Immature natural killer cell (primary cell): Measurements from ENCODE around the gene GLB1L. TPM values are rescaled to one million over a fixed set of nuclear protein-coding genes. Genes with fewer than 3 reads are reported as not detected.

Experiments used
- DNase-seq, 3 donors: peaks; one replicate each; pipeline ENCODE4 v3.0.0; 2022; ENCODE audit warnings: mixed read lengths in 1 of 3
- H3K27ac Mint-ChIP-seq, 6 donors: one replicate each; pipeline ENCODE4 v1.8.0; 2020; ENCODE audit warnings: mixed read lengths in 6 of 6, mild to moderate bottlenecking in 5 of 6, inconsistent platforms in 4 of 6, moderate library complexity in 3 of 6
- H3K27me3 Mint-ChIP-seq, 3 donors: one replicate each; pipeline ENCODE4 v1.8.0; 2020 to 2021; ENCODE audit warnings: low read depth in 3 of 3, mild to moderate bottlenecking in 3 of 3, mixed read lengths in 3 of 3, moderate library complexity in 3 of 3, inconsistent platforms in 1 of 3
- H3K36me3 Mint-ChIP-seq, 3 donors: one replicate each; pipeline ENCODE4 v1.8.0; 2020; ENCODE audit warnings: mixed read lengths in 3 of 3, inconsistent platforms in 2 of 3, mild to moderate bottlenecking in 2 of 3
- H3K4me1 Mint-ChIP-seq, 2 donors: one replicate each; pipeline ENCODE4 v1.8.0; 2020; ENCODE audit warnings: inconsistent platforms in 2 of 2, mild to moderate bottlenecking in 2 of 2, mixed read lengths in 2 of 2, moderate library complexity in 1 of 2
- H3K4me3 Mint-ChIP-seq, 5 donors: one replicate each; pipeline ENCODE4 v1.8.0; 2020; ENCODE audit warnings: mild to moderate bottlenecking in 5 of 5, mixed read lengths in 5 of 5, inconsistent platforms in 3 of 5, moderate library complexity in 3 of 5
- H3K9me3 Mint-ChIP-seq, 6 donors: one replicate each; pipeline ENCODE4 v1.8.0; 2020; ENCODE audit warnings: mild to moderate bottlenecking in 6 of 6, mixed read lengths in 6 of 6, inconsistent platforms in 4 of 6, moderate library complexity in 3 of 6
- polyA plus RNA-seq, 3 donors: library from polyadenylated mRNA; unstranded; fragments of 300-500 nt; fragmentation: Illumina TruSeq; gene quantifications; one replicate each; pipeline ENCODE4 v1.2.3, GENCODE V29; 2021

GLB1L gene
- polyA plus RNA-seq, 3 donors from 2014 or later: 0.44 to 1.0 TPM; not detected in 1

- Mint-ChIP-seq H3K27me3 (peaks cover 0 to 12% (median 5%) of the 10 kb centered on the region in 3 donors), H3K27ac (peak overlapping the region in 1 of 6 donors; percentile 77), H3K4me1 (peaks cover 13 to 14% of the 10 kb centered on the region in 2 donors), H3K4me3 (no peak overlapping the region), H3K9me3 (no peaks in the 10 kb centered on the region), H3K36me3 (no peaks in the 10 kb centered on the region)
- no peak for DNase-seq
These were observed 45.6 kb downstream of the GLB1L start for GRCh38 chr2:219199470-219200211.

GRCh38 chr2:219198974-219199373 lies 46.3 kb downstream of the GLB1L start:
- no peaks in the 10 kb centered on the region for H3K36me3 Mint-ChIP-seq
- H3K9me3 Mint-ChIP-seq: no peaks in the 10 kb centered on the region
- H3K27me3 Mint-ChIP-seq: peaks cover 0 to 12% (median 5%) of the 10 kb centered on the region in 3 donors
- peaks cover 13 to 14% of the 10 kb centered on the region in 2 donors for H3K4me1 Mint-ChIP-seq
- H3K27ac Mint-ChIP-seq: peak overlapping the region in 2 of 6 donors; percentile 17 to 21
- peak overlapping the region in 1 of 5 donors; percentile 42 for H3K4me3 Mint-ChIP-seq
- DNase-seq: no peak

DNA sequence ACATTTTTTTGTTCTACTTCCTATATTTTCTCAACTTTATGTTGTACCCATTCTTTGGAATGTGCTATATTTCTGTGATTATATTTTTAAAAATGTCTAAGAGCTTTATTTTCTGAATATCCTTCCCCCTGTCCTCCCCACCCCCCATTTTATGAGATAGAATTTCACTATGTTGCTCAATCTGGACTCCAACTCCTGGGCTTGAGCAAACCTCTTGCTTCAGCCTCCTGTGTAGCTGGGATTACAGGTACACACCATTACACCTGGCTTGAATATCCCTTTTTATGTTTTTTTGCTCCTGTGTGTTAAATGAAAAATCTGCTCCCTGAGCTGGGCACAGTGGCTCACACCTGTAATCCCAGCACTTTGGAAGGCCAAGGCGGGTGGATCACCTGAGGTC lies 47.9 kb downstream of the GLB1L start:
- Mint-ChIP-seq H3K9me3 (no peaks in the 10 kb centered on the region), H3K4me3 (no peak overlapping the region), H3K36me3 (no peaks in the 10 kb centered on the region), H3K27ac (no peak overlapping the region), H3K4me1 (peaks cover 13 to 14% of the 10 kb centered on the region in 2 donors), H3K27me3 (peaks cover 0 to 12% (median 5%) of the 10 kb centered on the region in 3 donors)
- DNase-seq: no peak

DNA sequence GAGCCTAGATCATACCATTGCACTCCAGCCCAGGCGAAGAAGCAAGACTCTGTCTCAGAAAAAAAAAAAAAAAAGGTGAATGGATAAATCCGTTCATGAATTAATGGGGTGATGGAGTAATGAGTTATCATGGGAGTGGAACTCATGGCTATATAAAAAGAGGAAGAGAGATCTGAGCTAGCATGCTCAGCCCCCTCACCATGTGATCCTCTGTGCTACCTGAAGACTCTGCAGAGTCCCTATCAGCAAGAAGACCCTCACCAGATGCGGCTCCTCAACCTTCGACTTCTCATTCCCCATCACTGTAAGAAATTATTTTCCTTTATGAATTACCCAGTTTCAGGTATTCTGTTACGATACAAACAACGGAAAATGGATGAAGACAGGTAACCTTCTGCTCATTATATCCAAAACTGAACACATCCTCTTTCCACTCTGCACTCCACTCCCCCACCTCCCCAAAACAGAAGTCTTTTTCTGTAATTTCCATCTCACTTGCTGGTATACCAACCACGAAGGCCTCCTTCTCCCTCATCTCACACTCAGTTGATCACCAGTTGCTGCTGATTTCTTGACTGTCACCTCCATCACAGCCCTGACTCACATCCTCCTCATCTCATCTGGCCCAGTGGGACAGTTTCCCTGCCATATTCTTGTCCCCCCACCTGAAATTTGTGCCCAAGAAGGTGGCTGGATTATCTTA lies 58.3 kb downstream of the GLB1L start:
- H3K27me3 Mint-ChIP-seq: no peaks in the 10 kb centered on the region

More for the DNA sequence above, 58.3 kb downstream of the GLB1L start:
- Mint-ChIP-seq H3K9me3 (no peaks in the 10 kb centered on the region), H3K36me3 (peaks cover 9 to 24% (median 11%) of the 10 kb centered on the region in 3 donors), H3K27ac (peak overlapping the region in 2 of 6 donors; percentile 16 to 37), H3K4me1 (peaks cover 2 to 10% of the 10 kb centered on the region in 2 donors), H3K4me3 (no peak overlapping the region)
- DNase-seq: no peak

Other genes starting within 250 kb of the GLB1L start
- gene CFAP65, start 203.9 kb downstream of the GLB1L start, polyA plus RNA-seq: not detected
- not detected for gene IHH, start 184.5 kb downstream of the GLB1L start, polyA plus RNA-seq
- 10 to 100 TPM; 19.2 to 33.3 (median 21.9) TPM for gene NHEJ1, start 84.6 kb downstream of the GLB1L start, polyA plus RNA-seq
- gene SLC23A3, start 75.4 kb downstream of the GLB1L start, polyA plus RNA-seq: under 1 TPM in 1 of 3 donors, not detected in 2; 0.29 TPM
- gene CNPPD1, start 68.5 kb downstream of the GLB1L start, polyA plus RNA-seq: 100 to 1,000 TPM in 1 of 3 donors, 10 to 100 TPM in 2; 68.2 to 135 (median 92.9) TPM
- gene RETREG2, start 67.2 kb downstream of the GLB1L start, polyA plus RNA-seq: 10 to 100 TPM; 51.2 to 88.6 (median 58.6) TPM
- 100 to 1,000 TPM in 2 of 3 donors, 10 to 100 TPM in 1; 95.4 to 128 (median 102) TPM for gene ZFAND2B, start 38.7 kb downstream of the GLB1L start, polyA plus RNA-seq
- gene ABCB6, start 26.5 kb downstream of the GLB1L start, polyA plus RNA-seq: 1 to 10 TPM in 2 of 3 donors, under 1 TPM in 1; 0.21 to 3.7 (median 1.2) TPM
- gene ATG9A, start 15.8 kb downstream of the GLB1L start, polyA plus RNA-seq: 10 to 100 TPM in 2 of 3 donors, 1 to 10 TPM in 1; 8.6 to 31.9 (median 14.8) TPM
- 10 to 100 TPM; 11.5 to 28.6 (median 22.4) TPM for gene ANKZF1, start 15.6 kb downstream of the GLB1L start, polyA plus RNA-seq
- gene STK16, start within 50 bp of the GLB1L start, polyA plus RNA-seq: 10 to 100 TPM; 26.8 to 35.3 (median 27.6) TPM
- not detected for gene TUBA4B, start 7.8 kb upstream of the GLB1L start, polyA plus RNA-seq
- gene TUBA4A, start 8.5 kb upstream of the GLB1L start, polyA plus RNA-seq: 100 to 1,000 TPM in 2 of 3 donors, 10 to 100 TPM in 1; 88.6 to 137 (median 124) TPM
- 1 to 10 TPM; 2.8 to 3.6 (median 2.9) TPM for gene DNAJB2, start 33.9 kb upstream of the GLB1L start, polyA plus RNA-seq
- gene PTPRN, start 64.0 kb upstream of the GLB1L start, polyA plus RNA-seq: under 1 TPM in 1 of 3 donors, not detected in 2; 0.41 TPM
- gene RESP18, start 87.3 kb upstream of the GLB1L start, polyA plus RNA-seq: not detected
- gene DNPEP, start 142.5 kb upstream of the GLB1L start, polyA plus RNA-seq: 10 to 100 TPM; 77.4 to 97.9 (median 78.9) TPM
- gene DES, start 172.9 kb upstream of the GLB1L start, polyA plus RNA-seq: not detected
- not detected for gene SPEG, start 189.4 kb upstream of the GLB1L start, polyA plus RNA-seq